Mucosa of rectum (tissue), 2 donors: ENCODE data around the gene VAV2.
A peak's percentile ranks its signal among the peaks of the same experiment; 100 is the strongest.

ENCODE experiments used
- H3K27ac ChIP-seq, 2 donors: one replicate each; pipeline ENCODE4 v1.7.0; 2013; ENCODE audit warnings: inconsistent platforms in 2 of 2, low read depth in 2 of 2, low read length in 2 of 2
- H3K27me3 ChIP-seq, 2 donors: one replicate each; pipeline ENCODE4 v1.7.0; 2013; ENCODE audit warnings: low read length in 2 of 2; ENCODE audit not compliant: control insufficient read depth in 2 of 2, insufficient read depth in 2 of 2
- H3K36me3 ChIP-seq, 2 donors: one replicate each; pipeline ENCODE4 v1.7.0; 2013; ENCODE audit warnings: low read length in 2 of 2; ENCODE audit not compliant: control insufficient read depth in 2 of 2, insufficient read depth in 2 of 2
- H3K4me1 ChIP-seq, 2 donors: one replicate each; pipeline ENCODE4 v1.7.0; 2013; ENCODE audit warnings: low read length in 2 of 2, mild to moderate bottlenecking in 1 of 2; ENCODE audit not compliant: control insufficient read depth in 2 of 2, insufficient read depth in 2 of 2
- H3K4me3 ChIP-seq, 2 donors: one replicate each; pipeline ENCODE4 v1.7.0; 2013; ENCODE audit warnings: low read length in 2 of 2
- H3K9ac ChIP-seq, 2 donors: one replicate each; pipeline ENCODE4 v1.7.0; 2013; ENCODE audit warnings: low read length in 2 of 2, low read depth in 1 of 2, mild to moderate bottlenecking in 1 of 2
- H3K9me3 ChIP-seq, 2 donors: one replicate each; pipeline ENCODE4 v1.7.0; 2013; ENCODE audit warnings: low read length in 2 of 2; ENCODE audit not compliant: control insufficient read depth in 2 of 2
- donor health status: healthy.
- donor health status: Normal muscosa, but diverticular disease.

VAV2 gene

DNA sequence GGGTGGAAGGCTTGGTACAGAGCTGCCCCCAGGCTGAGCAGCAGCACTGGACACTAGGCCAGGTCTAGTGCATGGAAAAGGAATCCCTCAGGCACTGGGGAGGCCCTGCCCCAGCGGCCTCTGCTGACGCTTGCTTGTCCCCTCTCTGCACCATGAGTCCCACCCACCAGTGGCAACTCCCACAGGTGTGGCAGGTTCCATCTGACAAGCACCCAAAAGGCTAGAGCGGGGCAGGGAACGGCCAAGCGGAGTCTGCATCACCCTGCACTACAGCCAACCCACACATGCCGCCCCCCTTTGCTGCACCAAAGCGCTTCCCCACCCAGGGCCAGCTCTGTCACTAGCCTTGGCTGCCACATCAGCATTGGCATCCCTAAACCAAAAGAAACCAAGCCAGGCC lies 138.8 kb downstream of the VAV2 start:
- H3K36me3 ChIP-seq, result peaks cover 0 to 3% of the 10 kb centered on the region in 2 donors
- no peaks in the 10 kb centered on the region for H3K9me3 ChIP-seq
- H3K4me1 ChIP-seq, result peaks cover 21 to 23% of the 10 kb centered on the region in 2 donors
- H3K4me3 ChIP-seq, result no peak overlapping the region
- no peaks in the 10 kb centered on the region for H3K27me3 ChIP-seq
- no peak overlapping the region for H3K27ac ChIP-seq
- no peak overlapping the region for H3K9ac ChIP-seq

DNA sequence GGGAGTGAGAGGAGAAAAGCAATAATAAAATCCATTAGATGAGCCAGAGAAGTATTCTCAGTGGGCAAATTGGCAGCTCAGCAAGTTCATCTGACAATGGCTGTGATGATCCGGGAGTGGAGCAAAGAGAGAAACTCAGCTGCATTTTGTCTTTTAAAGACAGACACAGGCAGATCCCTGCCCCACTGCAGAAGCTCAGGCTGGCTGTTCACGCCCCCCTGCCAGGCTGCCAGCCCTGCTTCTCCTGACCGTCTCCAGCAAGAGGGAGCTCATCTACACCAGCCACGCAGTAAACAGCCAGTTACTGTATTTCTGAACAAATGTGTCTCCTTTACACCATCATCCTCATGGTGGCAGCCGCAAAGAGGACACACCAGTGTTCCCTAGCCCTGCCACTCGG lies 139.7 kb downstream of the VAV2 start:
- Histone ChIP-seq H3K9me3 (no peaks in the 10 kb centered on the region), H3K4me1 (peaks cover 21 to 23% of the 10 kb centered on the region in 2 donors), H3K36me3 (peaks cover 0 to 3% of the 10 kb centered on the region in 2 donors), H3K27ac (no peak overlapping the region), H3K9ac (no peak overlapping the region), H3K4me3 (no peak overlapping the region), H3K27me3 (no peaks in the 10 kb centered on the region)

DNA sequence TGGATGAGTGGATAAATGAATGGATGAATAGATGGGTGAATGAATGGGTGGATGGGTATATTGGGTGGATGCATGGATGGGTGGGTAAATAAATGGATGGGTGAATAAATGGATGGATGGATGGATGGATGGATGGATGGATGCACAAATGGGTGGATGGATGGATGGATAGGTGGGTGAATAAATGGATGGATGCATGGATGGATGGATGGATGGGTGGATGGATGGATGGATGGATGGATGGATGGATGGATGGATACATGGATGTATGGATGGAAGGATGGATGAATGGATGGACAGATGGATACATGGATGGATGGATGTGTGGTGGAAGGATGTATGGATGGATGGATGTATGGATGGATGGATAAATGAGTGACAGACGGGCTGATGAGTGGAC lies 140.4 kb downstream of the VAV2 start:
- Histone ChIP-seq H3K4me1 (peaks cover 20 to 21% of the 10 kb centered on the region in 2 donors), H3K9ac (no peak overlapping the region), H3K27me3 (no peaks in the 10 kb centered on the region), H3K36me3 (peaks cover 0 to 3% of the 10 kb centered on the region in 2 donors), H3K9me3 (no peaks in the 10 kb centered on the region), H3K27ac (no peak overlapping the region), H3K4me3 (no peak overlapping the region)

DNA sequence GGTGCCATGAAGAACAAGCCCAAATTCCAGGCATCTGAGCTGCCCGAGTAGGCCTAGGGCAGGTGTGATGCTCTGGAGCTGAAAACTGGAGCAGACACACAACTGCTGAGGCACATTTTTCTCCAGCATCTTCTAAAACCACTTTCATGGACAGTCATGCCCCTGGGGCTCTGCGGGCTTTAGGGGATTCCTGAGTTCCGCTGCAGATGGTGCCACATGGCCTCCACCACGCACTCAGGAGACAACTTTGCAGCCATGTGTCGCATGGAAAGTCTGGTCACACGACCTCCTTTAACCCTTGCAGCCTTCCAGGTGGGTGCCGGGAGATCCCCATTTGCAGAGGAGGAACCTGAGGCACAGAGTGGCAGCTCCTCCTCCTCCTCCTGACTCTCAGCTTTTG lies 141.2 kb downstream of the VAV2 start:
- Histone ChIP-seq H3K36me3 (peaks cover 0 to 3% of the 10 kb centered on the region in 2 donors), H3K4me1 (peaks cover 13 to 15% of the 10 kb centered on the region in 2 donors), H3K9ac (no peak overlapping the region), H3K27ac (no peak overlapping the region), H3K27me3 (no peaks in the 10 kb centered on the region), H3K9me3 (no peaks in the 10 kb centered on the region), H3K4me3 (no peak overlapping the region)

DNA sequence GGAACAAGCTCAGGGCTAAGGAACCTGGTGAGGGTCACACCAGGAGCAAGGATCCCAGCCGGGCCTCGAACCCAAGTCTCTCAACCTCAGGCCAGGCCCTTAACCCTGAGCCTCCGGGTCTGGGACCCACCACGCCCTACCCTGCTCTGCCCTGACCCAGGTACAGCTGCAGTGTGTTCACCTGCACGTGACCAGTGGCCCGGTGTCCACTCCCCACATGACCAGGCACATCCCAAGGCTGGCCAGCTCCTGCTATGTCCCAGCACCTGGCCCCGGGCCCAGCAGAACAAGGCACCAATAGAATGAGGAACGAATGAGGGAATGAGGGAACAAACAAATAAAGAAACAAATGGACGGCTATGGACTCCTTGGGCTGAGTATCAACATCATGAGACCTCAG lies 142.0 kb downstream of the VAV2 start:
- H3K9me3 ChIP-seq, result no peaks in the 10 kb centered on the region
- H3K27me3 ChIP-seq, result no peaks in the 10 kb centered on the region
- no peak overlapping the region for H3K27ac ChIP-seq
- peaks cover 0 to 3% of the 10 kb centered on the region in 2 donors for H3K36me3 ChIP-seq
- H3K9ac ChIP-seq, result no peak overlapping the region
- no peak overlapping the region for H3K4me3 ChIP-seq
- peaks cover 6 to 8% of the 10 kb centered on the region in 2 donors for H3K4me1 ChIP-seq

DNA sequence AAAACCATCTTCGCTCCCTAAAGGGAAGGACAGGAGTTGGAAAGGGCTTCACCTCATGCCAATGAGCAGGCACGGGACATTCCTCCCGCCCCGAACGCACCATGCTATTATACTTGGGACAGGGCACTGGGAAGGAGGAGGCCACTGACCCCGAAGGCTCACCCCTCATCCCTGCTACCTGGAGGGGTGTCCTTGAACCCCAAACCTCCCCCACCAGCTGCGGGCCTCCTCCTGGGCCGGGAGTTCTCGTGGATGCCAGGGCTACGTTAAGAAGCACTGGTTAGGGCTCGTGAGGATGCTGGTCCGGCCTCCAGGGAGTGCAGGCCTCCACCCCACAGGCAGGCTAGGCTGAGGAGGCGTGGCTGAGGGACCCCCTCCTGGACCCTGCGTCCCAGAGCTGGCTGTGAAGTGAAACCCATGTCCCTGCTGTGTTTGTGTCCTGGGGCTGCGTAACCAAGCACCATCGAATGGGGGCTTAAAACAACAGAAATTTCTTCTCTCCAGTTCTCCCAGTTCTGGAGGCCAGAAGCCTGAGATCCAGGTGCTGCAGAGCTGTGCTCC lies 142.9 kb downstream of the VAV2 start:
- Histone ChIP-seq H3K27ac (no peak overlapping the region), H3K4me1 (peaks cover 0 to 3% of the 10 kb centered on the region in 2 donors)

DNA sequence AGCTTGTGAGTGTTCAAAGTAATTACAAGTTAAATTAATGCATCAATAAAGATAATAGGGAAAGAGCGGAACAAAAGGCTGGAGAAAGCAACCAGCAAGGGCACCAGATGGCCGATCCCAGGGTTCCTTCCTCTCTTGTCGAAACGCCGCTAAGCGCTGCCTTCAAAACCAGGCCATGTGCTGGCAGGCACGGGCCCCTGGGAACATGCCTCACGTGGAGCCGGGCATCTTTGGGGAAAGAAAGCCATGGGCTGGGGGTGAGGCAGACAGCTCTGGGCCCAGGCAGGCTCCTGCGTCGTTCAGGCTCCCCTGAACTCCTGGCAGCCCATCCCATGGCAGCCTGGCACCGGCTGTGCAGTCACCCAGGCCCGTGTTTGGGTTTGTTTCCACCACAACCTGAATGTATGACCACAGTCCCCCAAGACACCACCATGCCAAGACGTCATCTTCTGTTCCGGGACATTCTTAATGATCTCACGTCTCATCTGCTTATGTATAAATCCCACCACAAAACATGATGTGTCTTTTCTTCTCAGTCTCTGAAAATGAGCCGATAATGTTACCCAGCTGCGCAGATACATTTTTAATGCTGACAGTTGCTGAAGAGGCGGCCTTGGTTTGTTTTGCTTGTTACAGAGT lies 143.5 kb downstream of the VAV2 start:
- no peak overlapping the region for H3K27ac ChIP-seq
- H3K9me3 ChIP-seq, result no peaks in the 10 kb centered on the region
- H3K36me3 ChIP-seq, result peaks cover 0 to 3% of the 10 kb centered on the region in 2 donors
- H3K9ac ChIP-seq, result no peak overlapping the region
- H3K27me3 ChIP-seq, result no peaks in the 10 kb centered on the region
- H3K4me3 ChIP-seq, result no peak overlapping the region
- H3K4me1 ChIP-seq, result peaks cover under 1 to 3% of the 10 kb centered on the region in 2 donors

More for the DNA sequence above, 142.9 kb downstream of the VAV2 start:
- Histone ChIP-seq H3K27me3 (no peaks in the 10 kb centered on the region), H3K9me3 (no peaks in the 10 kb centered on the region), H3K36me3 (peaks cover 0 to 3% of the 10 kb centered on the region in 2 donors), H3K9ac (no peak overlapping the region), H3K4me3 (no peak overlapping the region)

DNA sequence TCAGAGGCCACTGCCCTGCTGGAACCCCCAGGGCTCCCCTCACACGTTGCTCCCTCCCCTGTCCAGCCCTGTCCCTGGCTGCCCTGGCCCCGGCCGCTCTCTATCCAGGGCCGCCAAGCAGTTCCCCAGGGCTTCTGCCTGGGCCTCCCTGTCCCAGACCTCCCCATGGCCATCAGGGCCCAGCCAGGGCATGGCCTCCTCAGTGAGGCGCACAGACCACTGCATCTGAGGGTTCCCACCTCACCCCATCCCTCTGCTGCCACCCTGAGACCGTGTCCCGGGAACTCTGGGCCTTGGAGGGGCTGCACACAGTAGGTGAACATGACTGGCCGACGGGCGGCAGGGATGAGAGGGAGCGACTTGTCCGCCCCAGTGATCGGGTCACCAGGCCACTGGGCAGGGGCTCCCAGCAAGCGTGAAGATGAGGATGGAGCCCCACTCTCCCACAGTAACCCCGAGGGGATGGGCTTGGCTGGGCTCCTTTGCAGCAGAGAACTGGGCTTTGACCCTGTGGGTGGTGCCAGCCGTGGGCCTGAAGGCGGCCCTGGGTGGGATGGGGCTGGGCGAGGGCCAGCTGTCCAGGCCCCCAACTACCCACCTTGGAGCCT lies 145.5 kb downstream of the VAV2 start:
- Histone ChIP-seq H3K4me1 (peaks cover 18 to 22% of the 10 kb centered on the region in 2 donors), H3K27ac (no peak overlapping the region), H3K27me3 (no peaks in the 10 kb centered on the region), H3K4me3 (no peak overlapping the region), H3K36me3 (peaks cover 0 to 3% of the 10 kb centered on the region in 2 donors), H3K9me3 (no peaks in the 10 kb centered on the region), H3K9ac (no peak overlapping the region)

DNA sequence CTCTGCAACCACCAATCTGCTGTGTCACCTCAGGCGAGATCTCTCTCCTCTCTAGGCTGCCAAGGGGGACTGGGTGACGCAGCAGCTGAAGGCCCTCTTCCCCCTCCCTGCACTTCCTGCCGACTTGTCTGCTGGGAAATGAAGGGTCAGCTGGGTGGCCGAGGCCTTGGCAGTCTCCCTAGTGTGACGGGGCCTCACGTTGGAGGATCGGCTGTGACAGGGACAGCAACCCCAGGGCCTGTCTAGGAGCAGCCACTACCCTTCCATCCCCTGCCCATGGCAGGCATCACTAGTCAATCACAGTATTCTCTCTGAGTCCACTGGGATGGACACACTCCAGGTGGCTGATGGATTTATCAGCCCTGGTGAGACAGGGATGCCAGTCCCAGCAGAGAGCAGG lies 146.7 kb downstream of the VAV2 start:
- H3K9ac ChIP-seq, result no peak overlapping the region
- H3K27ac ChIP-seq, result peak overlapping the region; percentile 17 to 52
- H3K27me3 ChIP-seq, result no peaks in the 10 kb centered on the region
- H3K9me3 ChIP-seq, result no peaks in the 10 kb centered on the region
- H3K4me1 ChIP-seq, result peaks cover 18 to 22% of the 10 kb centered on the region in 2 donors
- H3K36me3 ChIP-seq, result no peaks in the 10 kb centered on the region
- H3K4me3 ChIP-seq, result no peak overlapping the region

DNA sequence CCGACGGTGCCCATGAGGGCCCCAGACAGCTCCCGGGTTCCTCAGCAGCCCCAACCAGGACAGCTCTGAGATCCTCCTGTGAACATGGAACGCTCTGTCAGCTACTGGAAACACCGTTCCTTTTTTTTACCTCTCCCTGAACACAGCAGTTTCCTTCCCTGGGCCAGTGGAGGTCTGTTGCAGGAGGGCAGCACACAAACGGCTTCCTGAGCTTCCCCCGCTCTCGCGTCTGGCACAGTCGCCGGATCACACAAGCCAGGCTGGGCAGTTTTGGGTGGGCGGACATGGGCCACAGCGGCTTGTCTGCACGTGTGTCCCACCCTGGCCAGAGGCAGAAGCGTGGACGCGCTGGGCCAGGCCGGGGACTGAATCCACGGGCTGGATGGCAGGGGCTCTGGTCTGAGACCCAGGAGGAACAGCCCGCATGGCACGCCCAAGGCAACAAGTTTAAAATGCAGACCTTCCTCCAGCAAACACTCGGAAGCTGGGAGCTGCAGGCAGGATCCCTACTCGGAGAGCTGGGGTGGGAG lies 147.2 kb downstream of the VAV2 start:
- Histone ChIP-seq H3K4me1 (peaks cover 23 to 25% of the 10 kb centered on the region in 2 donors), H3K27ac (peak overlapping the region; percentile 3 to 58), H3K27me3 (no peaks in the 10 kb centered on the region), H3K4me3 (no peak overlapping the region), H3K9me3 (no peaks in the 10 kb centered on the region), H3K9ac (no peak overlapping the region), H3K36me3 (no peaks in the 10 kb centered on the region)
